ENCODE results near the gene NT5DC3.

- TF ChIP-seq CTCF (conservative IDR thresholded peaks at IDR 0.05; ENCODE audit: low read length) (no peak), EZH2phosphoT487 (IDR thresholded peaks at IDR 0.05; ENCODE audit: borderline replicate concordance, low read depth, low read length) (no peak)
Observed at GRCh38 chr12:103852498-103852997, 11.5 kb upstream of the NT5DC3 start.

Data from OCI-LY7 (cell line).